Astrocyte (in vitro differentiated cells and primary cell): Measurements from ENCODE around the gene KIF26B. TPM values are rescaled to one million over a fixed set of nuclear protein-coding genes. Genes with fewer than 3 reads are reported as not detected.

Experiments used
- DNase-seq: peaks from one replicate; pipeline ENCODE4 v3.0.0-alpha.2; 2010; ENCODE audit warnings: low read depth
- FAIRE-seq: peaks from 2 replicates; lab custom pipeline; 2011; peaks lifted over from hg19 to GRCh38; lab: Jason Lieb, UNC
- H2AFZ ChIP-seq: 2 replicates; pipeline ENCODE4 v1.6.0; 2012; ENCODE audit warnings: low read depth, low read length, inconsistent platforms
- H3K27ac ChIP-seq: 2 replicates; pipeline ENCODE4 v1.5.1; 2011; ENCODE audit warnings: low read depth, low read length, inconsistent platforms
- H3K27me3 ChIP-seq: 2 replicates; pipeline ENCODE4 v1.6.0; 2011; ENCODE audit warnings: low read length, inconsistent platforms; ENCODE audit not compliant: insufficient read depth
- H3K36me3 ChIP-seq: 2 replicates; pipeline ENCODE4 v1.5.1; 2011; ENCODE audit warnings: low read length, inconsistent platforms; ENCODE audit not compliant: insufficient read depth
- H3K4me1 ChIP-seq: 2 replicates; pipeline ENCODE4 v1.5.1; 2011; ENCODE audit warnings: low read length, inconsistent platforms; ENCODE audit not compliant: insufficient read depth
- H3K4me2 ChIP-seq: 2 replicates; pipeline ENCODE4 v1.6.0; 2012; ENCODE audit warnings: low read length, inconsistent platforms
- H3K4me3 ChIP-seq: 2 replicates; pipeline ENCODE4 v1.5.1; 2011; ENCODE audit warnings: low read depth, mild to moderate bottlenecking, low read length, inconsistent platforms; ENCODE audit not compliant: insufficient read depth
- H3K79me2 ChIP-seq: 2 replicates; pipeline ENCODE4 v1.6.0; 2012; ENCODE audit warnings: mild to moderate bottlenecking, low read length, inconsistent platforms; ENCODE audit not compliant: insufficient read depth
- H3K9ac ChIP-seq: 2 replicates; pipeline ENCODE4 v1.6.0; 2012; ENCODE audit warnings: mild to moderate bottlenecking, low read length, inconsistent platforms
- H3K9me3 ChIP-seq: 2 replicates; pipeline ENCODE4 v1.5.1; 2012; ENCODE audit warnings: low read depth, mild to moderate bottlenecking, low read length, inconsistent platforms; ENCODE audit not compliant: insufficient read depth
- H4K20me1 ChIP-seq: 2 replicates; pipeline ENCODE4 v1.6.0; 2012; ENCODE audit warnings: low read length, inconsistent platforms; ENCODE audit not compliant: insufficient read depth
- H3K27ac Mint-ChIP-seq: one replicate; pipeline ENCODE4 v1.8.0; 2021; ENCODE audit warnings: mild to moderate bottlenecking, mixed read lengths; ENCODE audit not compliant: unreplicated experiment
- H3K27me3 Mint-ChIP-seq: one replicate; pipeline ENCODE4 v1.8.0; 2021; ENCODE audit warnings: low read depth, mixed read lengths; ENCODE audit not compliant: unreplicated experiment
- H3K36me3 Mint-ChIP-seq: one replicate; pipeline ENCODE4 v1.8.0; 2021; ENCODE audit warnings: low read depth, mixed read lengths; ENCODE audit not compliant: unreplicated experiment
- H3K4me1 Mint-ChIP-seq: one replicate; pipeline ENCODE4 v1.8.0; 2021; ENCODE audit warnings: low read depth, mixed read lengths; ENCODE audit not compliant: unreplicated experiment
- H3K4me3 Mint-ChIP-seq: one replicate; pipeline ENCODE4 v1.8.0; 2021; ENCODE audit warnings: mild to moderate bottlenecking, moderate library complexity, mixed read lengths; ENCODE audit not compliant: unreplicated experiment
- H3K9me3 Mint-ChIP-seq: one replicate; pipeline ENCODE4 v1.8.0; 2021; ENCODE audit warnings: mild to moderate bottlenecking, mixed read lengths; ENCODE audit not compliant: unreplicated experiment
- EZH2 ChIP-seq: IDR thresholded peaks from 2 replicates; pipeline ENCODE4 v1.6.1; 2012; ENCODE audit warnings: mild to moderate bottlenecking, low read length, inconsistent platforms; ENCODE audit not compliant: insufficient read depth
- total RNA-seq: library from RNA; stranded (reverse); gene quantifications from 2 replicates; pipeline ENCODE4 v1.2.1, GENCODE V29; 2021
- TF ChIP-seq, protein P1 (sequence below): IDR thresholded peaks from 2 replicates; pipeline ENCODE4 v1.5.1; 2011; ENCODE audit warnings: low read depth, mild to moderate bottlenecking, inconsistent platforms, low read length, moderate library complexity; ENCODE audit not compliant: insufficient read depth

The KIF26B gene
- total RNA-seq, 1 donor from 2014 or later: 6.8 TPM

DNA sequence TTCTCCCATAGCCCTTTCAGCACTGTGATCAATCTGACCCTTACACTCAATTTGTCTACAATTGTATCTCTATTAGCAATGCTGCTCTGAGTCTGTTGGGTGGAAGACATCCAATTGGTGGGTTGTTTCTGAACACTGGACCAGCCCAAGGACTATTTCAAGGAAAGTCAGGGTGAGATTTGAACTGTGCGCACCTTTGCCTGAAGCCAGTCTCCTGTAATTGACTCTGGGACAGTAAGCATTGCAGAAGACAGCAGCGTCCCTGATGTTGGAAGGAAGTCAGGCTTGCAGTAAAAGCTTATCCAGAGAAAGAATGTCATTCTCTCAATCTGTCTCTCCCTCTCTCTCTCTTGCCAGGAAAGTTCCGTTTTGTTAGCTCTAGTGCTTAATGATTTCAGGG, 233.9 kb downstream of the KIF26B start:
- no peak for FAIRE-seq

DNA sequence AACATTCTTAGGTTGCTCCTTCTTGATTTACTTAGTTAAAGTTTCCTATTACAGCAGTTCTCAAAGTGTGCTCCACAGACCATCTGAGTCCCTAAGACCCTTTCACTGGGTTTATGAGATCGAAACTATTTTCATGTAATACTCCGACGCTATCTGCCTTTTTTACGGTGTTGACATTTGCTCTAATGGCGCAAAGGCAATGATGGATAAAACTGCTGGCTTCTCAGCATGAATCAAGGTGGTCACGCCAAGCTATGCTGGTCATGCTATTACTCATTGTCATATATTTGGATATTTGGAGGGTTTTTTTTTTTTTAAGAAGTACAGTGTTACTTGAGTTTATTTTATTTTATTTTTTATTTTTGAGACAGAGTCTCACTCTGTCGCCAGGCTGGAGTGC, 235.1 kb downstream of the KIF26B start:
- FAIRE-seq (no peak), DNase-seq (no peak)

More for the DNA sequence above, 233.9 kb downstream of the KIF26B start:
- H3K27ac Mint-ChIP-seq: peak overlapping the region; percentile 29
- H3K4me1 ChIP-seq: no peaks in the 10 kb centered on the region
- H3K9ac ChIP-seq: no peak overlapping the region
- H3K4me3 Mint-ChIP-seq: no peak overlapping the region
- H4K20me1 ChIP-seq: peaks cover 3% of the 10 kb centered on the region
- peaks cover 14% of the 10 kb centered on the region for H3K27me3 Mint-ChIP-seq
- H3K4me2 ChIP-seq: no peak overlapping the region
- H3K79me2 ChIP-seq: no peaks in the 10 kb centered on the region
- TF ChIP-seq, protein P1, sequence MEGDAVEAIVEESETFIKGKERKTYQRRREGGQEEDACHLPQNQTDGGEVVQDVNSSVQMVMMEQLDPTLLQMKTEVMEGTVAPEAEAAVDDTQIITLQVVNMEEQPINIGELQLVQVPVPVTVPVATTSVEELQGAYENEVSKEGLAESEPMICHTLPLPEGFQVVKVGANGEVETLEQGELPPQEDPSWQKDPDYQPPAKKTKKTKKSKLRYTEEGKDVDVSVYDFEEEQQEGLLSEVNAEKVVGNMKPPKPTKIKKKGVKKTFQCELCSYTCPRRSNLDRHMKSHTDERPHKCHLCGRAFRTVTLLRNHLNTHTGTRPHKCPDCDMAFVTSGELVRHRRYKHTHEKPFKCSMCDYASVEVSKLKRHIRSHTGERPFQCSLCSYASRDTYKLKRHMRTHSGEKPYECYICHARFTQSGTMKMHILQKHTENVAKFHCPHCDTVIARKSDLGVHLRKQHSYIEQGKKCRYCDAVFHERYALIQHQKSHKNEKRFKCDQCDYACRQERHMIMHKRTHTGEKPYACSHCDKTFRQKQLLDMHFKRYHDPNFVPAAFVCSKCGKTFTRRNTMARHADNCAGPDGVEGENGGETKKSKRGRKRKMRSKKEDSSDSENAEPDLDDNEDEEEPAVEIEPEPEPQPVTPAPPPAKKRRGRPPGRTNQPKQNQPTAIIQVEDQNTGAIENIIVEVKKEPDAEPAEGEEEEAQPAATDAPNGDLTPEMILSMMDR: no peak
- TF ChIP-seq EZH2: no peak
- H3K27me3 ChIP-seq: no peaks in the 10 kb centered on the region
- peak overlapping the region; percentile 22 for H2AFZ ChIP-seq
- no peak overlapping the region for H3K4me3 ChIP-seq
- no peaks in the 10 kb centered on the region for H3K9me3 Mint-ChIP-seq
- no peak for DNase-seq
- H3K9me3 ChIP-seq: no peaks in the 10 kb centered on the region
- no peak overlapping the region for H3K27ac ChIP-seq
- H3K36me3 ChIP-seq: no peaks in the 10 kb centered on the region
- H3K36me3 Mint-ChIP-seq: no peaks in the 10 kb centered on the region
- H3K4me1 Mint-ChIP-seq: no peaks in the 10 kb centered on the region

DNA sequence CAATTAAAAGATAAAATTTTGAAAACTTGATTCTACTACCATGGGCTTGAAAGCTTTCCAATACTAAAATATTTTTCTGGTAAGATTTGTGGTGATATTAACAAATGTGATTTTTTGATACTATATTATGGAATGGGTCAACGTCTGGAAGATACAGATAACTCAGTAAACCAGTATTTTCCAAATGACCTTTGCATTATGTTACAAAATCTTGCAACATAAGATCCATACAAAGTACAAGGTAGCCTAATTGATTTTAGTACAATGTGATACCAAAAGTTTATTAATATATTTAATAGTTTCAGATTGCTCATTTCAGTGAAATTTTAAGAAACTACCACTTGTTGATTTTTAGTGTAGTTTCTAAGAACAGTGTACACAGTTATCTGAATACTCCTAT, 236.2 kb downstream of the KIF26B start:
- Histone ChIP-seq H4K20me1 (peaks cover 3% of the 10 kb centered on the region), H3K9me3 (no peaks in the 10 kb centered on the region), H3K4me2 (no peak overlapping the region), H3K27me3 (no peaks in the 10 kb centered on the region), H3K36me3 (no peaks in the 10 kb centered on the region), H3K4me3 (no peak overlapping the region), H2AFZ (no peak overlapping the region), H3K9ac (no peak overlapping the region), H3K27ac (no peak overlapping the region), H3K79me2 (no peaks in the 10 kb centered on the region), H3K4me1 (no peaks in the 10 kb centered on the region)
- no peaks in the 10 kb centered on the region for H3K4me1 Mint-ChIP-seq
- no peaks in the 10 kb centered on the region for H3K36me3 Mint-ChIP-seq
- FAIRE-seq: no peak
- H3K27ac Mint-ChIP-seq: no peak overlapping the region
- H3K4me3 Mint-ChIP-seq: no peak overlapping the region
- peaks cover 2% of the 10 kb centered on the region for H3K9me3 Mint-ChIP-seq
- peaks cover 12% of the 10 kb centered on the region for H3K27me3 Mint-ChIP-seq
- no peak for DNase-seq
- no peak for TF ChIP-seq EZH2
- TF ChIP-seq, protein P1: no peak

More for the DNA sequence above, 235.1 kb downstream of the KIF26B start:
- Histone ChIP-seq H4K20me1 (peaks cover 3% of the 10 kb centered on the region), H3K36me3 (no peaks in the 10 kb centered on the region), H3K4me1 (no peaks in the 10 kb centered on the region), H3K4me3 (no peak overlapping the region), H2AFZ (no peak overlapping the region), H3K27me3 (no peaks in the 10 kb centered on the region), H3K79me2 (no peaks in the 10 kb centered on the region), H3K27ac (no peak overlapping the region), H3K4me2 (no peak overlapping the region), H3K9me3 (no peaks in the 10 kb centered on the region), H3K9ac (no peak overlapping the region)
- Mint-ChIP-seq H3K4me1 (no peaks in the 10 kb centered on the region), H3K27ac (no peak overlapping the region), H3K4me3 (no peak overlapping the region), H3K27me3 (peaks cover 13% of the 10 kb centered on the region), H3K36me3 (no peaks in the 10 kb centered on the region), H3K9me3 (peaks cover 2% of the 10 kb centered on the region)
- TF ChIP-seq EZH2: no peak
- TF ChIP-seq, protein P1: no peak
